IMR-90 (cell line): ENCODE results near the gene TRIM66.

ENCODE experiments used
- BHLHE40 ChIP-seq: fragments of 150-350 bp; IDR thresholded peaks from 2 replicates; pipeline ENCODE4 v1.6.1; 2016; ENCODE audit warnings: mild to moderate bottlenecking, low read depth, low read length
- CEBPB ChIP-seq: IDR thresholded peaks from 2 replicates; pipeline ENCODE4 v1.6.1; 2012; ENCODE audit warnings: low read depth, low read length, improper control_type of control experiment
- FOS ChIP-seq: fragments of 150-350 bp; IDR thresholded peaks from 2 replicates; pipeline ENCODE4 v1.6.1; 2016; ENCODE audit warnings: low read depth, low read length
- MAFK ChIP-seq: IDR thresholded peaks from 2 replicates; pipeline ENCODE4 v1.6.1; 2012; ENCODE audit warnings: low read depth, low read length, improper control_type of control experiment
- MAZ ChIP-seq: IDR thresholded peaks from 2 replicates; pipeline ENCODE4 v1.6.1; 2012; ENCODE audit warnings: low read depth, mild to moderate bottlenecking, low read length, improper control_type of control experiment, moderate library complexity, borderline replicate concordance
- NFE2L2 ChIP-seq: fragments of 150-350 bp; IDR thresholded peaks from 2 replicates; pipeline ENCODE4 v1.6.1; 2016; ENCODE audit warnings: low read depth, mild to moderate bottlenecking, low read length
- POLR2A ChIP-seq: IDR thresholded peaks from 2 replicates; pipeline ENCODE4 v1.6.1; 2012; ENCODE audit warnings: mild to moderate bottlenecking, low read depth, low read length
- RFX5 ChIP-seq: IDR thresholded peaks from 2 replicates; pipeline ENCODE4 v1.8.0; 2012; ENCODE audit warnings: low read depth, mild to moderate bottlenecking, low read length, moderate library complexity
- SMC3 ChIP-seq: fragments of 150-350 bp; IDR thresholded peaks from 2 replicates; pipeline ENCODE4 v1.6.1; 2016; ENCODE audit warnings: low read depth, mild to moderate bottlenecking, antibody characterized with exemption, low read length, moderate library complexity
- TF ChIP-seq, protein P1 (sequence below): fragments of 150-350 bp; IDR thresholded peaks from 2 replicates; pipeline ENCODE4 v1.6.1; 2017; ENCODE audit warnings: mild to moderate bottlenecking, antibody characterized with exemption, low read length, low read depth
- TF ChIP-seq, protein P2 (sequence below): conservative IDR thresholded peaks from 2 replicates; pipeline ENCODE4 v1.5.1; 2012; ENCODE audit warnings: mild to moderate bottlenecking, low read depth, low read length, improper control_type of control experiment
- TF ChIP-seq, protein P3 (sequence below): fragments of 150-350 bp; IDR thresholded peaks from 2 replicates; pipeline ENCODE4 v1.6.1; 2016; ENCODE audit warnings: low read depth, mild to moderate bottlenecking, low read length, moderate library complexity, borderline replicate concordance

DNA sequence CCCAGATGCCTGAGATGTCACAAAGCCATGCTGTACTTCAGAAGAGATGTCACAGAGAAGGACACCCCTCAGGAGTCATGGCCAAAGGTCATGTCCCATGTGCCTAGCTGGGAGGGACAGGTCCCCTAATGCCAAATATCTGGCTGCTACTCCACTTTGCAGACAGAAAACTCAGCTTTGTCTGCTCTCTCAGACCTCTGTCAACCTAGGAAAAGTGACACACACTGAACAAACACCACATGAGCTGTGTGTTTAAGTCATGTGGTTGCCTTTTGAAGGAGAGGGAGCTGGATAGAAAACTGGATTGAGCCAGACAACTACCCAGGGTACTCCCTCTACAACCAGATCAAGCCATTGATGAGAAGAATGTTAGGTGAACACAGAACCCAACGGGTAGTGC, 3.5 kb downstream of the TRIM66 start:
- TF ChIP-seq BHLHE40 (no peak), POLR2A (no peak), RFX5 (no peak), FOS (no peak), CEBPB (no peak), MAZ (no peak), MAFK (no peak), NFE2L2 (no peak), SMC3 (no peak)
- TF ChIP-seq, protein P1, sequence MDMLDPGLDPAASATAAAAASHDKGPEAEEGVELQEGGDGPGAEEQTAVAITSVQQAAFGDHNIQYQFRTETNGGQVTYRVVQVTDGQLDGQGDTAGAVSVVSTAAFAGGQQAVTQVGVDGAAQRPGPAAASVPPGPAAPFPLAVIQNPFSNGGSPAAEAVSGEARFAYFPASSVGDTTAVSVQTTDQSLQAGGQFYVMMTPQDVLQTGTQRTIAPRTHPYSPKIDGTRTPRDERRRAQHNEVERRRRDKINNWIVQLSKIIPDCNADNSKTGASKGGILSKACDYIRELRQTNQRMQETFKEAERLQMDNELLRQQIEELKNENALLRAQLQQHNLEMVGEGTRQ, result no peak
- TF ChIP-seq, protein P2, sequence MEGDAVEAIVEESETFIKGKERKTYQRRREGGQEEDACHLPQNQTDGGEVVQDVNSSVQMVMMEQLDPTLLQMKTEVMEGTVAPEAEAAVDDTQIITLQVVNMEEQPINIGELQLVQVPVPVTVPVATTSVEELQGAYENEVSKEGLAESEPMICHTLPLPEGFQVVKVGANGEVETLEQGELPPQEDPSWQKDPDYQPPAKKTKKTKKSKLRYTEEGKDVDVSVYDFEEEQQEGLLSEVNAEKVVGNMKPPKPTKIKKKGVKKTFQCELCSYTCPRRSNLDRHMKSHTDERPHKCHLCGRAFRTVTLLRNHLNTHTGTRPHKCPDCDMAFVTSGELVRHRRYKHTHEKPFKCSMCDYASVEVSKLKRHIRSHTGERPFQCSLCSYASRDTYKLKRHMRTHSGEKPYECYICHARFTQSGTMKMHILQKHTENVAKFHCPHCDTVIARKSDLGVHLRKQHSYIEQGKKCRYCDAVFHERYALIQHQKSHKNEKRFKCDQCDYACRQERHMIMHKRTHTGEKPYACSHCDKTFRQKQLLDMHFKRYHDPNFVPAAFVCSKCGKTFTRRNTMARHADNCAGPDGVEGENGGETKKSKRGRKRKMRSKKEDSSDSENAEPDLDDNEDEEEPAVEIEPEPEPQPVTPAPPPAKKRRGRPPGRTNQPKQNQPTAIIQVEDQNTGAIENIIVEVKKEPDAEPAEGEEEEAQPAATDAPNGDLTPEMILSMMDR, result no peak
- TF ChIP-seq, protein P3, sequence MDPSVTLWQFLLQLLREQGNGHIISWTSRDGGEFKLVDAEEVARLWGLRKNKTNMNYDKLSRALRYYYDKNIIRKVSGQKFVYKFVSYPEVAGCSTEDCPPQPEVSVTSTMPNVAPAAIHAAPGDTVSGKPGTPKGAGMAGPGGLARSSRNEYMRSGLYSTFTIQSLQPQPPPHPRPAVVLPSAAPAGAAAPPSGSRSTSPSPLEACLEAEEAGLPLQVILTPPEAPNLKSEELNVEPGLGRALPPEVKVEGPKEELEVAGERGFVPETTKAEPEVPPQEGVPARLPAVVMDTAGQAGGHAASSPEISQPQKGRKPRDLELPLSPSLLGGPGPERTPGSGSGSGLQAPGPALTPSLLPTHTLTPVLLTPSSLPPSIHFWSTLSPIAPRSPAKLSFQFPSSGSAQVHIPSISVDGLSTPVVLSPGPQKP, result no peak
